ENCODE results near the gene WDR37. TPM values are rescaled to one million over a fixed set of nuclear protein-coding genes. Genes with fewer than 3 reads are reported as not detected.

WDR37 gene
- total and polyA plus RNA-seq, 9 of the 15 experiments (the other 6 are each of a cell fraction or from before 2014, with no cell fraction given): 2.3 to 11.6 (median 6.7) TPM

DNA sequence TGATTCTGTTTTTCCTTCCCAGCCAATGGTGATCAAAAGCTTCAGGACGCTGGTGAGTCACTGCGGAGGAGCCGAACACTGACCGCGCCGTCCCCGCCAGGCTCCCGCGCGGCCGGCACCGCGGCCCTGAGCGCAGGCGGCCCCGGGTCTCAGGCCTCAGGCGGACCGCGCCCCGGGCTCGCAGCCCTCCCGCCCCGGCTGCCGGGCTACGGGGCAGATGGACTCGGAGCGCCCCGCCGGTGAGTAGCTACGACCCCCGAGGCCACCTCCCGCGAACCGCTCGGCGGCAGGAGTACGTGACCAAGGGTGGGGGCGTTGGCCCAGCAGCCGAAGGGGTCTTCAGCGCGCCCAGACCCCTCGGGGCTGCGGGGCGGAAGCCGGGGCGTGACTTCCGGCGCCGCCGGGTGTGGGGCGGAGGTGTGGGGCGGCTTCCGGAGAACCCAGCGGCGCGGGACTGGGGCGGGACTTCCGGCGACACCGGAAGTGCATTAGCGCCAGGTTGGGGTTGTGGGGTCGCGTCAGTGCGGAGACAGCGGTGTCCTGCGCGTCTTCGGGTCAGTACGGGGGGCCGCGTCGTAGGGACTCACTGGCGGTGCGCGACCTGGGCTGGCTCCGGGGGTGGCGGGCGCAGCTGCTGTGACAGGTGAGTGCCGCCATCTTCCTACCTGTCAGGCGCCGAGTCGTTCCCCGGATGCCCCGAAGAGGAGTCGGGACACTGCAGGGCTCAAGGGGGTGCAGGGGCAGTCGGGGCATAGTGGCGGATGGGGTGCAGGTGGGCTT lies at the start of gene WDR37 (continued):
- TF ChIP-seq PHF21A (IDR thresholded peaks at IDR 0.05; ENCODE audit: borderline replicate concordance, low read depth) (no peak), CTBP1 (IDR thresholded peaks at IDR 0.05; ENCODE audit: borderline replicate concordance) (peak; percentile 66; the same call in 1 of the 2 replicates), NFE2 (IDR thresholded peaks at IDR 0.05; ENCODE audit: low read depth) (no peak), ZNF551 (CRISPR knock-in tag; IDR thresholded peaks at IDR 0.05) (no peak), MYNN (IDR thresholded peaks at IDR 0.05) (no peak), MYNN (CRISPR knock-in tag; IDR thresholded peaks at IDR 0.05) (no peak), MTA3 (IDR thresholded peaks at IDR 0.05; ENCODE audit: borderline replicate concordance) (peak; percentile 77; the same call in 1 of the 2 replicates), MBD2 (IDR thresholded peaks at IDR 0.05; ENCODE audit: borderline replicate concordance, low read depth) (peak; percentile 81), ZNF584 (CRISPR knock-in tag; IDR thresholded peaks at IDR 0.05; ENCODE audit: low read depth) (no peak), JUND (IDR thresholded peaks at IDR 0.05; ENCODE audit: borderline replicate concordance, low read depth, low read length) (peak; percentile 70), JUND (tag; IDR thresholded peaks at IDR 0.05; ENCODE audit: borderline replicate concordance, low read depth, low read length) (peak; percentile 42; the same call in 1 of the 3 replicates), OTX1 (CRISPR knock-in tag; IDR thresholded peaks at IDR 0.05) (0 out of 2 replicates have a peak, but pooled peaks have one; percentile 44), ZNF212 (CRISPR knock-in tag; IDR thresholded peaks at IDR 0.05) (no peak), TCF7 (IDR thresholded peaks at IDR 0.05; ENCODE audit: borderline replicate concordance) (0 out of 2 replicates have a peak, but pooled peaks have one; percentile 40), TCF7L2 (IDR thresholded peaks at IDR 0.05; ENCODE audit: low read depth, low read length) (no peak), NEUROD1 (IDR thresholded peaks at IDR 0.05; ENCODE audit: borderline replicate concordance, low read depth, low read length, partially characterized antibody) (no peak), NR4A1 (CRISPR knock-in tag; IDR thresholded peaks at IDR 0.05) (no peak), NR4A1 (tag; IDR thresholded peaks at IDR 0.05) (0 out of 2 replicates have a peak, but pooled peaks have one; percentile 30)
- TF ChIP-seq, protein P1, sequence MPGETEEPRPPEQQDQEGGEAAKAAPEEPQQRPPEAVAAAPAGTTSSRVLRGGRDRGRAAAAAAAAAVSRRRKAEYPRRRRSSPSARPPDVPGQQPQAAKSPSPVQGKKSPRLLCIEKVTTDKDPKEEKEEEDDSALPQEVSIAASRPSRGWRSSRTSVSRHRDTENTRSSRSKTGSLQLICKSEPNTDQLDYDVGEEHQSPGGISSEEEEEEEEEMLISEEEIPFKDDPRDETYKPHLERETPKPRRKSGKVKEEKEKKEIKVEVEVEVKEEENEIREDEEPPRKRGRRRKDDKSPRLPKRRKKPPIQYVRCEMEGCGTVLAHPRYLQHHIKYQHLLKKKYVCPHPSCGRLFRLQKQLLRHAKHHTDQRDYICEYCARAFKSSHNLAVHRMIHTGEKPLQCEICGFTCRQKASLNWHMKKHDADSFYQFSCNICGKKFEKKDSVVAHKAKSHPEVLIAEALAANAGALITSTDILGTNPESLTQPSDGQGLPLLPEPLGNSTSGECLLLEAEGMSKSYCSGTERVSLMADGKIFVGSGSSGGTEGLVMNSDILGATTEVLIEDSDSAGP (CRISPR knock-in tag; IDR thresholded peaks at IDR 0.05): no peak
- TF ChIP-seq, protein P2, sequence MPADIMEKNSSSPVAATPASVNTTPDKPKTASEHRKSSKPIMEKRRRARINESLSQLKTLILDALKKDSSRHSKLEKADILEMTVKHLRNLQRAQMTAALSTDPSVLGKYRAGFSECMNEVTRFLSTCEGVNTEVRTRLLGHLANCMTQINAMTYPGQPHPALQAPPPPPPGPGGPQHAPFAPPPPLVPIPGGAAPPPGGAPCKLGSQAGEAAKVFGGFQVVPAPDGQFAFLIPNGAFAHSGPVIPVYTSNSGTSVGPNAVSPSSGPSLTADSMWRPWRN (IDR thresholded peaks at IDR 0.05; ENCODE audit: low read depth): no peak
- TF ChIP-seq, protein P3, sequence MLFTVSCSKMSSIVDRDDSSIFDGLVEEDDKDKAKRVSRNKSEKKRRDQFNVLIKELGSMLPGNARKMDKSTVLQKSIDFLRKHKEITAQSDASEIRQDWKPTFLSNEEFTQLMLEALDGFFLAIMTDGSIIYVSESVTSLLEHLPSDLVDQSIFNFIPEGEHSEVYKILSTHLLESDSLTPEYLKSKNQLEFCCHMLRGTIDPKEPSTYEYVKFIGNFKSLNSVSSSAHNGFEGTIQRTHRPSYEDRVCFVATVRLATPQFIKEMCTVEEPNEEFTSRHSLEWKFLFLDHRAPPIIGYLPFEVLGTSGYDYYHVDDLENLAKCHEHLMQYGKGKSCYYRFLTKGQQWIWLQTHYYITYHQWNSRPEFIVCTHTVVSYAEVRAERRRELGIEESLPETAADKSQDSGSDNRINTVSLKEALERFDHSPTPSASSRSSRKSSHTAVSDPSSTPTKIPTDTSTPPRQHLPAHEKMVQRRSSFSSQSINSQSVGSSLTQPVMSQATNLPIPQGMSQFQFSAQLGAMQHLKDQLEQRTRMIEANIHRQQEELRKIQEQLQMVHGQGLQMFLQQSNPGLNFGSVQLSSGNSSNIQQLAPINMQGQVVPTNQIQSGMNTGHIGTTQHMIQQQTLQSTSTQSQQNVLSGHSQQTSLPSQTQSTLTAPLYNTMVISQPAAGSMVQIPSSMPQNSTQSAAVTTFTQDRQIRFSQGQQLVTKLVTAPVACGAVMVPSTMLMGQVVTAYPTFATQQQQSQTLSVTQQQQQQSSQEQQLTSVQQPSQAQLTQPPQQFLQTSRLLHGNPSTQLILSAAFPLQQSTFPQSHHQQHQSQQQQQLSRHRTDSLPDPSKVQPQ (CRISPR knock-in tag; IDR thresholded peaks at IDR 0.05; ENCODE audit: borderline replicate concordance): no peak
- TF ChIP-seq, protein P4, sequence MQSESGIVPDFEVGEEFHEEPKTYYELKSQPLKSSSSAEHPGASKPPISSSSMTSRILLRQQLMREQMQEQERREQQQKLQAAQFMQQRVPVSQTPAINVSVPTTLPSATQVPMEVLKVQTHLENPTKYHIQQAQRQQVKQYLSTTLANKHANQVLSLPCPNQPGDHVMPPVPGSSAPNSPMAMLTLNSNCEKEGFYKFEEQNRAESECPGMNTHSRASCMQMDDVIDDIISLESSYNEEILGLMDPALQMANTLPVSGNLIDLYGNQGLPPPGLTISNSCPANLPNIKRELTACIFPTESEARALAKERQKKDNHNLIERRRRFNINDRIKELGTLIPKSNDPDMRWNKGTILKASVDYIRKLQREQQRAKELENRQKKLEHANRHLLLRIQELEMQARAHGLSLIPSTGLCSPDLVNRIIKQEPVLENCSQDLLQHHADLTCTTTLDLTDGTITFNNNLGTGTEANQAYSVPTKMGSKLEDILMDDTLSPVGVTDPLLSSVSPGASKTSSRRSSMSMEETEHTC (IDR thresholded peaks at IDR 0.05): no peak

Measured in K562 (cell line).